ENCODE results near the gene SNRPD2. TPM values are rescaled to one million over a fixed set of nuclear protein-coding genes. Genes with fewer than 3 reads are reported as not detected.
A peak's percentile ranks its signal among the peaks of the same experiment; 100 is the strongest.

SNRPD2 gene
- total RNA-seq, 2 donors from 2014 or later, result 158 to 201 TPM

DNA sequence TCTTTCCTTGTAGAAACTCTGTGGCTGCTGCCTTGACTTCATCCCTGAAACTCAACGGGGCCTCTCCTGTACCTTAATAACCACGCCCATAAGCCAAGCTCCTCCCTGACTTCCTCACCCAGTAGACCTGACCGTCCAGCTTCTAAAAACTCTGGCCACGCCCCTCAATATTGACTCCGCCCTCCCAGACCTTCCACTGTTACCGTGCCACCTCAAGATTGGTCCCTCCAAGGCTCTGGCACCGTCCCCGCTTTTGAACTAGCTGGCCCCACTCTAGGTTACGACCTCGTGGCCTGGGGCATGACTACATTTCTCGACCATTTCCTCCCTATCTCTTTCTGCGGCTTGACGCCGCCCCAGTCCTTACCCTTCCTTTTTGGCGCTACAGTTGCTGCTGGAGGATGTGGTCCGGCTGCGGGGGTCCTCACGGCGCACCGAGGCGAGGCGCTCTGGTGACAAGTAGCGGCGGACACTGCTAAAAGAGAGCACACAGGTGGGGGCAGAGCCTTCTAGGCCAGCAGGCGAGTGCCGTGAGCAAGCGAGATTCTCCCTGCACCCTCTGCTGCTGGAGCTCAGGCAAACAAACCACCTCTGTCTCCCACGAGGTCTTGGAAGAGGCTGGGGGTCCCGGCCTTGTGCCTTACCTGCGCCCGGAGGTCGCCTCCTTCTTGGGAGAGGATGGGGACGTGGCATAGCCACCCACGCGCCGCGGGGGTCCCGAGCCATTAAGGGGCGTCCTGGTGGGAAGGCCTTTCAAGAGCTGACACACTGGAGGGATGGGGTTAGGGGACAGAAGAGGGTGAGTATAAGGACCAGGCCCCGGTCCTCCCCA is 50.3 kb downstream of the SNRPD2 start:
- H3K36me3 ChIP-seq, result no peaks in the 10 kb centered on the region
- peak; percentile 78 for DNase-seq (ENCODE audit: low spot score)
- no peaks in the 10 kb centered on the region for H3K9me3 ChIP-seq
- peaks cover 0 to 51% of the 10 kb centered on the region in 2 donors for H3K4me1 ChIP-seq
- H3K27ac ChIP-seq, result peak overlapping the region; percentile 77
- peak overlapping the region; percentile 17 to 46 for H3K4me3 ChIP-seq
- H3K27me3 ChIP-seq, result no peaks in the 10 kb centered on the region
- TF ChIP-seq, protein P1, sequence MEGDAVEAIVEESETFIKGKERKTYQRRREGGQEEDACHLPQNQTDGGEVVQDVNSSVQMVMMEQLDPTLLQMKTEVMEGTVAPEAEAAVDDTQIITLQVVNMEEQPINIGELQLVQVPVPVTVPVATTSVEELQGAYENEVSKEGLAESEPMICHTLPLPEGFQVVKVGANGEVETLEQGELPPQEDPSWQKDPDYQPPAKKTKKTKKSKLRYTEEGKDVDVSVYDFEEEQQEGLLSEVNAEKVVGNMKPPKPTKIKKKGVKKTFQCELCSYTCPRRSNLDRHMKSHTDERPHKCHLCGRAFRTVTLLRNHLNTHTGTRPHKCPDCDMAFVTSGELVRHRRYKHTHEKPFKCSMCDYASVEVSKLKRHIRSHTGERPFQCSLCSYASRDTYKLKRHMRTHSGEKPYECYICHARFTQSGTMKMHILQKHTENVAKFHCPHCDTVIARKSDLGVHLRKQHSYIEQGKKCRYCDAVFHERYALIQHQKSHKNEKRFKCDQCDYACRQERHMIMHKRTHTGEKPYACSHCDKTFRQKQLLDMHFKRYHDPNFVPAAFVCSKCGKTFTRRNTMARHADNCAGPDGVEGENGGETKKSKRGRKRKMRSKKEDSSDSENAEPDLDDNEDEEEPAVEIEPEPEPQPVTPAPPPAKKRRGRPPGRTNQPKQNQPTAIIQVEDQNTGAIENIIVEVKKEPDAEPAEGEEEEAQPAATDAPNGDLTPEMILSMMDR (IDR thresholded peaks at IDR 0.05), result no peak

GRCh38 chr19:45640849-45641273 is 50.9 kb downstream of the SNRPD2 start:
- H3K4me1 ChIP-seq, result peaks cover 0 to 46% of the 10 kb centered on the region in 2 donors
- H3K9me3 ChIP-seq, result no peaks in the 10 kb centered on the region
- TF ChIP-seq, protein P1 (IDR thresholded peaks at IDR 0.05), result no peak
- no peaks in the 10 kb centered on the region for H3K27me3 ChIP-seq
- H3K4me3 ChIP-seq, result no peak overlapping the region
- H3K27ac ChIP-seq, result peak overlapping the region; percentile 77
- H3K36me3 ChIP-seq, result no peaks in the 10 kb centered on the region
- no peak for DNase-seq (ENCODE audit: low spot score)

DNA sequence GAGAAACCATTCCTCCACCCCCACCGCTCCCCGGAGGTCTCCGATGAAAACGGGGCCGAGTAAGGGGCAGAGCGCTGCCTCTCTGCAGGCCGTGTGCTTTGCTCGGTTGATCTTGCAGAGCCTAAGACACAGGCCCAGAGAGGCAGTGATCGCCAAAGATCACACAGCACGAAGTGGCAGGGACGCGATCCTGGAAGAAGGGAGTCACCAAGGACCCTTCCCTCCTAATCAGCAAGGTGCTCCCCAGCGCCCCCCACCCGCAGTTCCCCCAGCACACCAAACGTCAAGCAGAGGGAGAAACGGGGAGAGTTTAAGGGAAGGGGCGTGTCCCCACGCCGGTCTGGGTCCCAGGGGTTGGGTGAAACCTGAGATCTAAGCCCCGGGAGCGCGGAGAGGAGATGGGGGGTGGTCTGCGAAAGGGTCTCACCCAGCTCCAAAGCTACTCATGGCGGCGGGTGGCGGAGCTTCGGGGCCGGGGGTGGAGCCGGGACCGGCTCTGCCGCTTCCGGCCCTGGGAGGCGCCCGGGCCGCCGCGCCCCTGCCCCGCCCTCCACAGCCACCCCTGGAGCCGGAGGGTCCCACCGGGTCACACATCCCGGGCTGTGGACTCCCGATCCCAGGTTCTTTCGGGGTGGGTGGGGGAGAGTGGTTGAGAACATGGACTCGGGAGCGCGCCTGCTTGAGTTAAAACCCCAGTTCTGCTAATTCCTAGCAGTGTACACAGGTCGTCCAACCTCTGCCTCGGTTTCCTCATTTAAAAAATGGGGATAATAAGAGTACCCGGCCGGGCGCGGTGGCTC is 52.6 kb downstream of the SNRPD2 start, which contains the start of gene EML2:
Gene EML2, minus strand, starts transcription at position 468 of the 800 bp plus-strand sequence. Its CDS starts 21 bp downstream, at position 447.
- TF ChIP-seq, protein P1 (IDR thresholded peaks at IDR 0.05), result peak in 1 of 2 donors; percentile 11
- peak within 1 kb of the TSS; percentile 37 to 65 for H3K27ac ChIP-seq
- no peaks in the 10 kb centered on the region for H3K27me3 ChIP-seq
- H3K4me1 ChIP-seq, result peaks cover 0 to 46% of the 10 kb centered on the region in 2 donors
- H3K9me3 ChIP-seq, result no peaks in the 10 kb centered on the region
- no peak for DNase-seq (ENCODE audit: low spot score)
- no peaks in the 10 kb centered on the region for H3K36me3 ChIP-seq
- peak within 1 kb of the TSS; percentile 53 to 72 for H3K4me3 ChIP-seq

DNA sequence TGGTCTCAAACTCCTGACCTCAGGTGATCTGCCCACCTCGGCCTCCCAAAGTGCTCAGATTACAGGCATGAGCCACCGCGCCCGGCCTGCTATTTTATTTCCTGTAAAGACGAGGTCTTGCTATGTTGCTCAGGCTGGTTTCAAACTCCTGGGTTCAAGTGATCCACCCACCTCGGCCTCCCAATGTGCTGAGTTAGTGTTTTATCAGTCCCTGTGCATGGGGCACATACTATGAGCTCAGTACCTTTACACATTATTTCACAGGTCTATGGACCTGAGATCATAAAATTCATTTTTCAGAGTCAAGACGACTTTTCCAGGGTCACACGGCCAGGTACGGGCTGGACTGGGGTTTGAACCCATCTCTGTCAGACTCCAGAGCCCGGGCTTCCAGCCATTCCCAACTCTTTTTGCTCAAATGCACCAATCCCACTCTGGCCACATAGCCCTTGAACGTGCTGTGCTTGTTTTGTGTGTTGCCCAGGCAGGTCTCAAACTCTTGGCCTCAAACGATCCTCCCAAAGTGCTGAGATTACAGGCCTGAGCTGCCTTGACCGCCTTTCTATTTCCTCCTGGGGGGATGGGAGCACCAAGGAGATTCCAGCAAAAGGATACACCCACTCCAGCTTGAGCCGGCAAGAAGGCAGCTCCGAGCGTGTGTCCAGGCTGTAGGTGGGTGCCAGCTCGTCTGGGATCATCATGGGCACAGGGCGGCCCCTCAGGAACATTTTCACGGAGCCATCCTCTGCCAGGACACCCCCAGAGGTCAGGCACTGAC is 53.7 kb downstream of the SNRPD2 start:
- TF ChIP-seq, protein P1 (IDR thresholded peaks at IDR 0.05), result no peak
- peak overlapping the region in 1 of 2 donors; percentile 65 for H3K27ac ChIP-seq
- H3K27me3 ChIP-seq, result no peaks in the 10 kb centered on the region
- H3K9me3 ChIP-seq, result no peaks in the 10 kb centered on the region
- H3K36me3 ChIP-seq, result no peaks in the 10 kb centered on the region
- H3K4me3 ChIP-seq, result peak overlapping the region in 1 of 2 donors; percentile 72
- H3K4me1 ChIP-seq, result peaks cover 0 to 41% of the 10 kb centered on the region in 2 donors
- no peak for DNase-seq (ENCODE audit: low spot score)

MicroRNAs within 50 kb of the gene (microRNA counts, 767-probe panel; counts per million panel counts)
- microRNA hsa-miR-330-3p (0 to 1,837 counts per million in 2 donors), microRNA hsa-miR-330-5p (0 to 31.0 counts per million in 2 donors), microRNA hsa-miR-642a-5p (3,022 to 7,640 counts per million in 2 donors), microRNA hsa-miR-642b-3p (0 to 31.0 counts per million in 2 donors)

Small RNA genes within 50 kb of the gene (microRNA-seq; reads per million reads assigned to microRNA genes)
- gene MIR330 (ENCODE audit: borderline number of aligned reads in 2 of 2, borderline replicate concordance in 1 of 2), result 104 to 134 reads per million in 2 donors
- gene MIR642A (ENCODE audit: borderline number of aligned reads in 2 of 2, borderline replicate concordance in 1 of 2), result 0 reads per million in 2 donors
- 0 reads per million in 2 donors for gene MIR642B (ENCODE audit: borderline number of aligned reads in 2 of 2, borderline replicate concordance in 1 of 2)

Other genes with a start within 250 kb of the SNRPD2 start
- 10 to 100 TPM; 17.8 to 19.7 TPM for gene FOSB, start 224.0 kb downstream of the SNRPD2 start, total RNA-seq
- gene RTN2, start 194.9 kb downstream of the SNRPD2 start, total RNA-seq, result 10 to 100 TPM; 22.8 to 24.0 TPM
- gene PPM1N, start 193.5 kb downstream of the SNRPD2 start, total RNA-seq, result 1 to 10 TPM in 1 of 2 donors, not detected in 1; 1.8 TPM
- 10 to 100 TPM; 61.4 to 61.7 TPM for gene VASP, start 184.5 kb downstream of the SNRPD2 start, total RNA-seq
- gene OPA3, start 107.2 kb downstream of the SNRPD2 start, total RNA-seq, result 10 to 100 TPM; 15.8 to 33.5 TPM
- 10 to 100 TPM in 1 of 2 donors, 1 to 10 TPM in 1; 6.2 to 12.1 TPM for gene GPR4, start 89.7 kb downstream of the SNRPD2 start, total RNA-seq
- 10 to 100 TPM; 18.7 to 22.5 TPM for gene EML2, start 52.6 kb downstream of the SNRPD2 start, total RNA-seq
- gene GIPR, start 23.7 kb downstream of the SNRPD2 start, total RNA-seq, result 1 to 10 TPM; 2.7 to 3.1 TPM
- 1 to 10 TPM; 2.4 to 3.0 TPM for gene QPCTL, start 713 bp upstream of the SNRPD2 start, total RNA-seq
- gene FBXO46, start 38.9 kb upstream of the SNRPD2 start, total RNA-seq, result 10 to 100 TPM; 11.6 to 12.1 TPM
- under 1 TPM; 0.78 to 0.90 TPM for gene MEIOSIN, start 41.5 kb upstream of the SNRPD2 start, total RNA-seq
- gene SIX5, start 77.3 kb upstream of the SNRPD2 start, total RNA-seq, result 10 to 100 TPM in 1 of 2 donors, 1 to 10 TPM in 1; 9.3 to 18.6 TPM
- gene DMPK, start 90.5 kb upstream of the SNRPD2 start, total RNA-seq, result 100 to 1,000 TPM; 107 to 214 TPM
- 10 to 100 TPM; 41.5 to 55.9 TPM for gene DMWD, start 100.9 kb upstream of the SNRPD2 start, total RNA-seq
- not detected for gene RSPH6A, start 123.4 kb upstream of the SNRPD2 start, total RNA-seq
- gene SYMPK, start 171.2 kb upstream of the SNRPD2 start, total RNA-seq, result 10 to 100 TPM; 16.4 to 20.6 TPM
- not detected for gene FOXA3, start 172.4 kb upstream of the SNRPD2 start, total RNA-seq
- 10 to 100 TPM; 24.2 to 30.5 TPM for gene IRF2BP1, start 194.2 kb upstream of the SNRPD2 start, total RNA-seq
- gene MYPOP, start 210.7 kb upstream of the SNRPD2 start, total RNA-seq, result 1 to 10 TPM; 6.0 to 7.2 TPM
- gene NANOS2, start 222.8 kb upstream of the SNRPD2 start, total RNA-seq, result not detected

All from right atrium auricular region (tissue), 2 donors.